NCI-H2227 (cell line): ENCODE data around the gene CD80.

Experiments used
- DNase-seq: peaks from one replicate; lab custom pipeline; 2025; ENCODE audit not compliant: unreplicated experiment; lab: John Stamatoyannopoulos, UW

Gene CD80

GRCh38 chr3:119550192-119550910, 9.1 kb downstream of the CD80 start:
- no peak for DNase-seq

GRCh38 chr3:119548341-119548740, 11.1 kb downstream of the CD80 start:
- DNase-seq, result no peak

GRCh38 chr3:119547227-119547626, 12.2 kb downstream of the CD80 start:
- DNase-seq, result no peak

GRCh38 chr3:119543147-119543546, 16.3 kb downstream of the CD80 start:
- DNase-seq, result no peak

- DNase-seq, result no peak
These were observed 17.1 kb downstream of the CD80 start for GRCh38 chr3:119542168-119542767.

- no peak for DNase-seq
These were observed 17.9 kb downstream of the CD80 start for GRCh38 chr3:119541547-119541946.

GRCh38 chr3:119538772-119539171, 20.6 kb downstream of the CD80 start:
- no peak for DNase-seq

GRCh38 chr3:119536757-119537156, 22.7 kb downstream of the CD80 start:
- DNase-seq, result no peak

GRCh38 chr3:119534296-119534695, 25.1 kb downstream of the CD80 start:
- no peak for DNase-seq

GRCh38 chr3:119531151-119531550, 28.3 kb downstream of the CD80 start:
- DNase-seq, result no peak

- DNase-seq, result no peak
These were observed 29.0 kb downstream of the CD80 start for GRCh38 chr3:119530456-119530855.

- DNase-seq, result no peak
These were observed 29.5 kb downstream of the CD80 start for GRCh38 chr3:119529883-119530282.

- no peak for DNase-seq
These were observed 31.7 kb downstream of the CD80 start for GRCh38 chr3:119527714-119528113.

GRCh38 chr3:119524931-119525662, 34.3 kb downstream of the CD80 start:
- DNase-seq, result peak; percentile 1

- no peak for DNase-seq
These were observed 41.4 kb downstream of the CD80 start for GRCh38 chr3:119518026-119518425.

- no peak for DNase-seq
These were observed 42.3 kb downstream of the CD80 start for GRCh38 chr3:119517112-119517511.

- DNase-seq, result no peak
These were observed 44.8 kb downstream of the CD80 start for GRCh38 chr3:119514637-119515036.

- no peak for DNase-seq
These were observed 48.7 kb downstream of the CD80 start for GRCh38 chr3:119510690-119511089.

GRCh38 chr3:119508172-119508845, 51.1 kb downstream of the CD80 start:
- no peak for DNase-seq

- DNase-seq, result no peak
These were observed 52.0 kb downstream of the CD80 start for GRCh38 chr3:119507404-119507803.

- no peak for DNase-seq
These were observed 52.8 kb downstream of the CD80 start for GRCh38 chr3:119506631-119507030.

GRCh38 chr3:119500901-119501300, 58.5 kb downstream of the CD80 start:
- DNase-seq, result no peak
